ENCODE results near the gene CNTNAP2.

DNA sequence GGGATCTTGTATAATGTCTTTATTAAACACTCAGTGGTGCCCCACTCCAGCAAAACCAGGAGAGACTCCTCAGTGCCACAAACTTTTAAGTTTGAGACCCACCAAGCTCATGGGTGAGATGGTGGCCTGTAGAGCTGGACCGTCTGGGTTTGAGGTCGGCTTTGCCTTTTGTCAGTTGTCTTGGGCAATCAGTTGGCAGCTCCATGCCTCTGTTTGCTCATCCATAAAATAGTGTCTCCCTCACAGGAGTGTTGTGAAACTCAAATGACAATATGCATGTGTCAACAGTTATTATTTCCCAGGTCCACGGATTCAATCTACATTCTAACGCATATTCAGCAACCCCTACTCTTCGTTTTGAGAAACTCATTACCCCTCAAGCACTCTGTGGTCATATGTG lies 2106.1 kb downstream of the CNTNAP2 start:
- TF ChIP-seq POLR2A (IDR thresholded peaks at IDR 0.05; ENCODE audit: low read length) (no peak), GATA1 (IDR thresholded peaks at IDR 0.05; ENCODE audit: low read depth, low read length) (no peak)
